B cell (primary cell): ENCODE measurements around the gene DNAAF8.

ENCODE experiments used
- EZH2 ChIP-seq: IDR thresholded peaks from 2 replicates; pipeline ENCODE4 v1.6.1; 2012; ENCODE audit warnings: borderline replicate concordance, low read depth, mild to moderate bottlenecking, moderate library complexity, low read length; ENCODE audit not compliant: insufficient read depth, poor library complexity, severe bottlenecking
- TF ChIP-seq, protein P1 (sequence below): fragments of 200-600 bp; IDR thresholded peaks from one replicate; pipeline ENCODE4 v1.8.0; 2022; ENCODE audit warnings: antibody characterized with exemption, mild to moderate bottlenecking

DNA sequence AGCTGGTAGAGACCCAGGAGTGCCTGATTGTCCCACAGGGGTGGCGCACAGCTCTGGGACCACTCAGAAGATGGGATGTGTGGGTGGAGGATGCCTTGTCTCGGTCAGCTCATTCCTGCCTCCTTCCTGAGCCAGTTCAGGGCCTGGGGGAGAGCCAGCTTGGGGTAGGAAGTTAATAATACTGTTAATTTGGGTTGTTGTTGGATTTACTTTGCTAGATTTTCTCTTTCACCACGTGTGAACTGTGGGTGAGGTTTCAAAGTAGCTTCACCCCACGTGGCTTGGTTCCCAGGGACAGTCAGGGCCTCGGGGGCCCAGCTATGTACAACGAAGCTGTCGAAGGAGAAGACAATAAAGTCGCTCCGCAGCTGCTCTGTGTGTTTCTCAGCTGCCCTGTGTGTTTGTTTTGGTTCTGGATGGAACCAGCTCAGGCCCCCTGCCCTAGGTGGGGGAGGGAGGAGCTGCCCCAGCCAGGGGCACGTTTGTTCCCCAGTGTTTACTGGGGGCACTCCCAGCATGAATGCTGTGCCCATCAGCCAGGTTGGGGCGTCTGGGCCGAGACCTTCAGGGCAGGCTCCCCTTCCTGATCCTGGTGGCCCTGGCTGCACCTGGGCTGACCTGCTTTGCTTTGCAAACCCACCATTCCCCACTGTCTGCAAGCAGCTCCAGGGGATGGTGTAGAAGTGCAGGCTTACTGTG lies 38.7 kb upstream of the DNAAF8 start:
- TF ChIP-seq, protein P1, sequence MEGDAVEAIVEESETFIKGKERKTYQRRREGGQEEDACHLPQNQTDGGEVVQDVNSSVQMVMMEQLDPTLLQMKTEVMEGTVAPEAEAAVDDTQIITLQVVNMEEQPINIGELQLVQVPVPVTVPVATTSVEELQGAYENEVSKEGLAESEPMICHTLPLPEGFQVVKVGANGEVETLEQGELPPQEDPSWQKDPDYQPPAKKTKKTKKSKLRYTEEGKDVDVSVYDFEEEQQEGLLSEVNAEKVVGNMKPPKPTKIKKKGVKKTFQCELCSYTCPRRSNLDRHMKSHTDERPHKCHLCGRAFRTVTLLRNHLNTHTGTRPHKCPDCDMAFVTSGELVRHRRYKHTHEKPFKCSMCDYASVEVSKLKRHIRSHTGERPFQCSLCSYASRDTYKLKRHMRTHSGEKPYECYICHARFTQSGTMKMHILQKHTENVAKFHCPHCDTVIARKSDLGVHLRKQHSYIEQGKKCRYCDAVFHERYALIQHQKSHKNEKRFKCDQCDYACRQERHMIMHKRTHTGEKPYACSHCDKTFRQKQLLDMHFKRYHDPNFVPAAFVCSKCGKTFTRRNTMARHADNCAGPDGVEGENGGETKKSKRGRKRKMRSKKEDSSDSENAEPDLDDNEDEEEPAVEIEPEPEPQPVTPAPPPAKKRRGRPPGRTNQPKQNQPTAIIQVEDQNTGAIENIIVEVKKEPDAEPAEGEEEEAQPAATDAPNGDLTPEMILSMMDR: no peak
- no peak for TF ChIP-seq EZH2
